Measurements from ENCODE around the gene PDE3A. TPM values are rescaled to one million over a fixed set of nuclear protein-coding genes. Genes with fewer than 3 reads are reported as not detected.

The PDE3A gene
- total and polyA plus RNA-seq, 10 of the 15 experiments (the other 5 are each of a cell fraction or from before 2014, with no cell fraction given), result 0.01 to 2.6 (median 1.5) TPM

- TF ChIP-seq, protein P1, sequence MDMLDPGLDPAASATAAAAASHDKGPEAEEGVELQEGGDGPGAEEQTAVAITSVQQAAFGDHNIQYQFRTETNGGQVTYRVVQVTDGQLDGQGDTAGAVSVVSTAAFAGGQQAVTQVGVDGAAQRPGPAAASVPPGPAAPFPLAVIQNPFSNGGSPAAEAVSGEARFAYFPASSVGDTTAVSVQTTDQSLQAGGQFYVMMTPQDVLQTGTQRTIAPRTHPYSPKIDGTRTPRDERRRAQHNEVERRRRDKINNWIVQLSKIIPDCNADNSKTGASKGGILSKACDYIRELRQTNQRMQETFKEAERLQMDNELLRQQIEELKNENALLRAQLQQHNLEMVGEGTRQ (IDR thresholded peaks at IDR 0.05; ENCODE audit: borderline replicate concordance, low read depth, low read length), result no peak
- no peak for TF ChIP-seq ZBTB4 (CRISPR knock-in tag; IDR thresholded peaks at IDR 0.05)
- no peak for TF ChIP-seq CHD4 (IDR thresholded peaks at IDR 0.05)
- TF ChIP-seq NFXL1 (IDR thresholded peaks at IDR 0.05; ENCODE audit: borderline replicate concordance), result no peak
- no peak for TF ChIP-seq BMI1 (IDR thresholded peaks at IDR 0.05; ENCODE audit: borderline replicate concordance)
- no peak for TF ChIP-seq YY1 (IDR thresholded peaks at IDR 0.05; ENCODE audit: low read depth, low read length)
- no peak for TF ChIP-seq EP300 (IDR thresholded peaks at IDR 0.05; ENCODE audit: borderline replicate concordance in 1 of 2, control insufficient read depth in 1 of 2, low read depth in 2 of 2, low read length in 2 of 2)
- TF ChIP-seq FOXK2 (IDR thresholded peaks at IDR 0.05), result no peak
- TF ChIP-seq, protein P2, sequence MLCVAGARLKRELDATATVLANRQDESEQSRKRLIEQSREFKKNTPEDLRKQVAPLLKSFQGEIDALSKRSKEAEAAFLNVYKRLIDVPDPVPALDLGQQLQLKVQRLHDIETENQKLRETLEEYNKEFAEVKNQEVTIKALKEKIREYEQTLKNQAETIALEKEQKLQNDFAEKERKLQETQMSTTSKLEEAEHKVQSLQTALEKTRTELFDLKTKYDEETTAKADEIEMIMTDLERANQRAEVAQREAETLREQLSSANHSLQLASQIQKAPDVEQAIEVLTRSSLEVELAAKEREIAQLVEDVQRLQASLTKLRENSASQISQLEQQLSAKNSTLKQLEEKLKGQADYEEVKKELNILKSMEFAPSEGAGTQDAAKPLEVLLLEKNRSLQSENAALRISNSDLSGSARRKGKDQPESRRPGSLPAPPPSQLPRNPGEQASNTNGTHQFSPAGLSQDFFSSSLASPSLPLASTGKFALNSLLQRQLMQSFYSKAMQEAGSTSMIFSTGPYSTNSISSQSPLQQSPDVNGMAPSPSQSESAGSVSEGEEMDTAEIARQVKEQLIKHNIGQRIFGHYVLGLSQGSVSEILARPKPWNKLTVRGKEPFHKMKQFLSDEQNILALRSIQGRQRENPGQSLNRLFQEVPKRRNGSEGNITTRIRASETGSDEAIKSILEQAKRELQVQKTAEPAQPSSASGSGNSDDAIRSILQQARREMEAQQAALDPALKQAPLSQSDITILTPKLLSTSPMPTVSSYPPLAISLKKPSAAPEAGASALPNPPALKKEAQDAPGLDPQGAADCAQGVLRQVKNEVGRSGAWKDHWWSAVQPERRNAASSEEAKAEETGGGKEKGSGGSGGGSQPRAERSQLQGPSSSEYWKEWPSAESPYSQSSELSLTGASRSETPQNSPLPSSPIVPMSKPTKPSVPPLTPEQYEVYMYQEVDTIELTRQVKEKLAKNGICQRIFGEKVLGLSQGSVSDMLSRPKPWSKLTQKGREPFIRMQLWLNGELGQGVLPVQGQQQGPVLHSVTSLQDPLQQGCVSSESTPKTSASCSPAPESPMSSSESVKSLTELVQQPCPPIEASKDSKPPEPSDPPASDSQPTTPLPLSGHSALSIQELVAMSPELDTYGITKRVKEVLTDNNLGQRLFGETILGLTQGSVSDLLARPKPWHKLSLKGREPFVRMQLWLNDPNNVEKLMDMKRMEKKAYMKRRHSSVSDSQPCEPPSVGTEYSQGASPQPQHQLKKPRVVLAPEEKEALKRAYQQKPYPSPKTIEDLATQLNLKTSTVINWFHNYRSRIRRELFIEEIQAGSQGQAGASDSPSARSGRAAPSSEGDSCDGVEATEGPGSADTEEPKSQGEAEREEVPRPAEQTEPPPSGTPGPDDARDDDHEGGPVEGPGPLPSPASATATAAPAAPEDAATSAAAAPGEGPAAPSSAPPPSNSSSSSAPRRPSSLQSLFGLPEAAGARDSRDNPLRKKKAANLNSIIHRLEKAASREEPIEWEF (IDR thresholded peaks at IDR 0.05; ENCODE audit: insufficient replicate concordance, low read depth, low read length), result no peak
These were observed 29.3 kb upstream of the PDE3A start (continued) for GRCh38 chr12:20339060-20339459.
